GM23248 (cell line): ENCODE results near the gene P2RY8. TPM values are rescaled to one million over a fixed set of nuclear protein-coding genes. Genes with fewer than 3 reads are reported as not detected.
"Not testable (repeated sequence)": the region's sequence is repeated elsewhere in the genome, so short reads cannot be mapped to it uniquely, and the experiment has no call there.

ENCODE experiments used
- DNase-seq: peaks from one replicate; pipeline ENCODE4 v3.0.0-alpha.2; 2015
- H2AFZ ChIP-seq: fragments of 200-600 bp; sonication (generic); 2 replicates; pipeline ENCODE4 v1.6.1; 2016; ENCODE audit warnings: antibody characterized with exemption
- H3F3A ChIP-seq: fragments of 200-600 bp; sonication (generic); 2 replicates; pipeline ENCODE4 v1.6.1; 2016; ENCODE audit warnings: mild to moderate bottlenecking, antibody characterized with exemption, mixed run types; ENCODE audit not compliant: insufficient read depth
- H3K27ac ChIP-seq: fragments of 200-600 bp; sonication (generic); 2 replicates; pipeline ENCODE4 v1.5.1; 2016; ENCODE audit warnings: mild to moderate bottlenecking
- H3K27me3 ChIP-seq: fragments of 200-600 bp; sonication (generic); replicated peaks from 2 replicates; pipeline ENCODE4 v1.6.1; 2016; ENCODE audit warnings: mild to moderate bottlenecking; ENCODE audit not compliant: insufficient read depth
- H3K36me3 ChIP-seq: fragments of 200-600 bp; sonication (generic); 2 replicates; pipeline ENCODE4 v1.6.1; 2016; ENCODE audit warnings: low read depth, mild to moderate bottlenecking
- H3K4me1 ChIP-seq: fragments of 200-600 bp; sonication (generic); 2 replicates; pipeline ENCODE4 v1.6.1; 2016; ENCODE audit warnings: mild to moderate bottlenecking; ENCODE audit not compliant: insufficient read depth
- H3K4me2 ChIP-seq: fragments of 200-600 bp; sonication (generic); one replicate; pipeline ENCODE4 v1.6.1; 2016; ENCODE audit warnings: mild to moderate bottlenecking; ENCODE audit not compliant: unreplicated experiment
- H3K4me3 ChIP-seq: fragments of 200-600 bp; sonication (generic); 2 replicates; pipeline ENCODE4 v1.5.1; 2016; ENCODE audit warnings: mild to moderate bottlenecking
- H3K79me2 ChIP-seq: fragments of 200-600 bp; sonication (generic); 2 replicates; pipeline ENCODE4 v1.6.1; 2016; ENCODE audit warnings: mild to moderate bottlenecking; ENCODE audit not compliant: insufficient read depth
- H3K9ac ChIP-seq: fragments of 200-600 bp; sonication (generic); 2 replicates; pipeline ENCODE4 v1.6.1; 2016; ENCODE audit warnings: mild to moderate bottlenecking
- H3K9me2 ChIP-seq: fragments of 200-600 bp; sonication (generic); 2 replicates; pipeline ENCODE4 v1.6.1; 2016; ENCODE audit warnings: mixed run types, mild to moderate bottlenecking, moderate library complexity; ENCODE audit not compliant: insufficient read depth
- H3K9me3 ChIP-seq: fragments of 200-600 bp; sonication (generic); one replicate; pipeline ENCODE4 v1.6.1; 2017; ENCODE audit warnings: low read depth
- H4K20me1 ChIP-seq: fragments of 200-600 bp; sonication (generic); 2 replicates; pipeline ENCODE4 v1.6.0; 2016; ENCODE audit not compliant: insufficient read depth
- EZH2 ChIP-seq: fragments of 200-600 bp; sonication (generic); IDR thresholded peaks from 2 replicates; pipeline ENCODE4 v1.6.1; 2018; ENCODE audit warnings: antibody characterized with exemption, mild to moderate bottlenecking; ENCODE audit not compliant: insufficient read depth, poor library complexity, severe bottlenecking
- EZH2phosphoT487 ChIP-seq: fragments of 200-600 bp; sonication (generic); IDR thresholded peaks from 2 replicates; pipeline ENCODE4 v1.6.1; 2018; ENCODE audit warnings: antibody characterized with exemption, moderate library complexity, mild to moderate bottlenecking, low read depth; ENCODE audit not compliant: insufficient read depth
- WGBS, 2 experiments: methylation state at CpG; one replicate each; pipeline ENCODE4 v1.1.6; 2015 to 2017; ENCODE audit warnings: low lambda C conversion rate in 2 of 2, low coverage in 1 of 2; ENCODE audit errors: missing lambda C conversion rate in 2 of 2; 5-methylcytosine and 5-hydroxymethylcytosine counted together
- in situ Hi-C: fragments of 300-500 bp; cut with MboI; formaldehyde crosslinking; loops from 2 replicates; pipeline ENCODE4 v1.15.0; 2020
- polyA plus RNA-seq: library from polyadenylated mRNA; unstranded; fragments of >200 nt; fragmentation: Nextera tagmentation; extraction: Ambion mirVana; gene quantifications from 2 replicates; pipeline ENCODE4 v1.2.1, GENCODE V29; 2016
- total RNA-seq: library from RNA; depleted of rRNA; stranded (reverse); fragments of >200 nt; shearing (Covaris generic); gene quantifications from 2 replicates; pipeline ENCODE4 v1.2.3, GENCODE V29; 2014

P2RY8 gene
- total and polyA plus RNA-seq, 2 experiments from 2014 or later, result not detected

DNA sequence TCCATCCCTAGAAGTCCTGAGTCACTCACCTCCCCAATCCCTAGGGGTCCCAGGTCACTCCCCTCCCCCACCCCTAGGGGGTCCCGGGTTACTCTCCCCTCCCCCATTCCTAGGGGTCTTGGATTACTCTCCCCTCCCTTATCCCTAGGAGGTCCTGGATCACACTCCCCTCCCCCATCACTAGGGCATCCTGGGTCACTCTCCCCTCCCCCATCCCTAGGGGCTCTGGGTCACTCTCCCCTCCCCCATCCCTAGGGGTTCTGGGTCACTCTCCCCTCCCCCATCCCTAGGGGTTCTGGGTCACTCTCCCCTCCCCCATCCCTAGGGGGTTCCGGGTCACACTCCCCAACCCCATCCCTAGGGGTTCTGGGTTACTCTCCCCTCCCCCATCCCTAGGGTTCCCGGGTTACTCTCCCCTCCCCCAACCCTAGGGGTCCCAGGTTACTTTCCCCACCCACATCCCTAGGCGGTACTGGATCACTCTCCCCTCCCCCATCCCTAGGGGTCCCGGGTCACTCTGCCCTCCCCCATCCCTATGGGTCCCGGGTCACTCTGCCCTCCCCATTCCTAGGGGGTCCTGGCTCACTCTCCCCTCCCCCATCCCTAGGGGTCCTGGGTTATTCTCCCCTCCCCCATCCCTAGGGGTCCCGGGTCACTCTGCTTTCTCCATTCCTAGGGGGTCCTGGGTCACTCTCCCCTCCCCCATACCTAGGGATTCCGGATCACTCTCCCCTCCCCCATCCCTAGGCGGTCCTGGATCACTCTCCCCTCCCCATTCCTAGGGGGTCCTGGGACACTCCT is 86.4 kb downstream of the P2RY8 start:
- H3K27ac ChIP-seq, result no peak overlapping the region
- peaks cover 67% of the 10 kb centered on the region for H3K79me2 ChIP-seq
- no peak overlapping the region for H2AFZ ChIP-seq
- H3F3A ChIP-seq, result no peaks in the 10 kb centered on the region
- in situ Hi-C loops, result loop anchor here (10.0 kb wide), 1 partner anchor 1154 kb away; no protein-coding TSS in a partner anchor
- no peak overlapping the region for H3K9ac ChIP-seq
- TF ChIP-seq EZH2phosphoT487 (no peak), EZH2 (no peak)
- H3K9me3 ChIP-seq, result no peaks in the 10 kb centered on the region
- H4K20me1 ChIP-seq, result no peaks in the 10 kb centered on the region
- 76% methylated on average over 9 of the region's 9 CpGs; no CpG with 5 or more reads in 1 of the 2 experiments for WGBS, 2 experiments
- no peak overlapping the region for H3K4me2 ChIP-seq
- no peak for DNase-seq
- H3K4me1 ChIP-seq, result no peaks in the 10 kb centered on the region
- no peak overlapping the region for H3K4me3 ChIP-seq
- H3K9me2 ChIP-seq, result no peaks in the 10 kb centered on the region
- H3K36me3 ChIP-seq, result no peaks in the 10 kb centered on the region
- H3K27me3 ChIP-seq, result no peaks in the 10 kb centered on the region

- Histone ChIP-seq H3K79me2 (peaks cover 67% of the 10 kb centered on the region), H3K36me3 (no peaks in the 10 kb centered on the region), H3K9ac (no peak overlapping the region), H3K4me3 (no peak overlapping the region), H3K27ac (no peak overlapping the region), H3F3A (no peaks in the 10 kb centered on the region), H3K9me2 (no peaks in the 10 kb centered on the region), H2AFZ (no peak overlapping the region), H3K9me3 (no peaks in the 10 kb centered on the region), H3K4me2 (no peak overlapping the region), H3K4me1 (no peaks in the 10 kb centered on the region), H3K27me3 (no peaks in the 10 kb centered on the region), H4K20me1 (no peaks in the 10 kb centered on the region)
- in situ Hi-C loops, result loop anchor here (10.0 kb wide), 1 partner anchor 1155 kb away; no protein-coding TSS in a partner anchor
- TF ChIP-seq EZH2phosphoT487, result no peak
- TF ChIP-seq EZH2, result no peak
- DNase-seq, result no peak
- 95 to 98% methylated on average over 2 of the region's 2 CpGs for WGBS, 2 experiments
These were observed 87.2 kb downstream of the P2RY8 start for GRCh38 chrX:1449823-1450149.

GRCh38 chrX:1449036-1449822 is 87.8 kb downstream of the P2RY8 start:
- H3F3A ChIP-seq, result no peaks in the 10 kb centered on the region
- H3K27me3 ChIP-seq, result no peaks in the 10 kb centered on the region
- no peaks in the 10 kb centered on the region for H3K9me3 ChIP-seq
- in situ Hi-C loops, result no loop called here
- H3K4me3 ChIP-seq, result no peak overlapping the region
- H3K36me3 ChIP-seq, result no peaks in the 10 kb centered on the region
- H3K79me2 ChIP-seq, result peaks cover 70% of the 10 kb centered on the region
- H3K9me2 ChIP-seq, result no peaks in the 10 kb centered on the region
- DNase-seq, result no peak
- no peak overlapping the region for H2AFZ ChIP-seq
- H3K4me1 ChIP-seq, result no peaks in the 10 kb centered on the region
- 91 to 93% methylated on average over 9 of the region's 9 CpGs for WGBS, 2 experiments
- H4K20me1 ChIP-seq, result no peaks in the 10 kb centered on the region
- no peak overlapping the region for H3K27ac ChIP-seq
- H3K4me2 ChIP-seq, result no peak overlapping the region
- TF ChIP-seq EZH2, result no peak
- TF ChIP-seq EZH2phosphoT487, result no peak
- no peak overlapping the region for H3K9ac ChIP-seq

DNA sequence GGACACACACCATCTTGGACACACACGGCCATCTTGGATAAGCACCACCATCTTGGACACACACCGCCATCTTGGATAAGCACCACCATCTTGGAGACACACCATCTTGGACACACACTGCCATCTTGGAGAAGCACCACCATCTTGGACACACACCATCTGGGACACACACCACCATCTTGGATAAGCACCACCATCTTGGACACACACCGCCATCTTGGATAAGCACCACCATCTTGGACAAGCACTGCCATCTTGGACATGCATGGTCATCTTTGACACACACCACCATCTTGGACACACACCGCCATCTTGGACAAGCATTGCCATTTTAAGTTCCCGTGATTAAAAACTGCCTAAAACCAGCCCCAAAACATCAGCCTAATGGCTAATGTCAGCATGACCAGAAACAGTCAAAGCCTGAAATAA is 88.4 kb downstream of the P2RY8 start:
- H3K27ac ChIP-seq, H3K4me2 ChIP-seq, H3K9me2 ChIP-seq, H2AFZ ChIP-seq, H4K20me1 ChIP-seq, H3K9me3 ChIP-seq, H3K36me3 ChIP-seq, DNase-seq, H3K4me1 ChIP-seq, H3K9ac ChIP-seq, H3F3A ChIP-seq, in situ Hi-C loops, H3K4me3 ChIP-seq, H3K27me3 ChIP-seq: not testable (repeated sequence)
- peaks cover 76% of the 10 kb centered on the region for H3K79me2 ChIP-seq
- 99% methylated on average over 5 of the region's 5 CpGs for WGBS, 2 experiments

GRCh38 chrX:1447969-1448572 is 88.9 kb downstream of the P2RY8 start:
- in situ Hi-C loops, DNase-seq, H3K9me2 ChIP-seq, H3K4me2 ChIP-seq, H3K9ac ChIP-seq, H3K4me1 ChIP-seq, H3K4me3 ChIP-seq, H3K36me3 ChIP-seq, H3K9me3 ChIP-seq, H3K27ac ChIP-seq, H2AFZ ChIP-seq, H4K20me1 ChIP-seq, H3K27me3 ChIP-seq, H3F3A ChIP-seq: not testable (repeated sequence)
- 96 to 100% methylated on average over 5 to 8 of the region's 8 CpGs for WGBS, 2 experiments
- H3K79me2 ChIP-seq, result peaks cover 76% of the 10 kb centered on the region

DNA sequence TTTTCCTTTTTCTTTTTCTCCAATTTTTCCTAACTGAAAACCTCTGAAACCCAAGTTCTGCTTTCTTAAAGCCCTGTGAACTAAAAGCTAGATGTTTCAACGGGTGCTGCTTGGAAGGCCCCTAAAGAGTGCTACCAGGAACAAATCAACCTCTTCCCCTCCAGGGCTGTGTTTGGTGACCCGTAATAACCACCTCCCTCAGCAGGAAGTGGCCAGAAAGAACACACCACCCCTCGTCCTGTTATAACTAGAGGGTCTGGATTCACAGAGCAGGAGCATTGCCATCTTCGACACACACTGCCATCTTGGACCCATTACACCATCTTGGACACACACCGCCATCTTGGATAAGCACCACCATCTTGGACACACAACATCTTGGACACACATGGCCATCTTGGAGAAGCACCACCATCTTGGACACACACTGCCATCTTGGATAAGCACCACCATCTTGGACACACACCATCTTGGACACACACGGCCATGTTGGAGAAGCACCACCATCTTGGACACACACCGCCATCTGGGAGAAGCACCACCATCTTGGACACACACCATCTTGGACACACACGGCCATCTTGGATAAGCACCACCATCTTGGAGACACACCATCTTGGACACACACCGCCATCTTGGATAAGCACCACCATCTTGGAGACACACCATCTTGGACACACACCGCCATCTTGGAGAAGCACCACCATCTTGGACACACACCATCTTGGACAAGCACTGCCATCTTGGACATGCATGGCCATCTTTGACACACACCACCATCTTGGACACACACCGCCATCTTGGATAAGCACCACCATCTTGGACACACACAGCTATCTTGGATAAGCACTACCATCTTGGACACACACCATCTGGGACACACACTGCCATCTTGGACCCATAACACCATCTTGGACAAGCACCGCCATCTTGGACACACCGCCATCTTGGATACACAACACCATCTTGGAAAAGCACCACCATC is 89.7 kb downstream of the P2RY8 start:
- 88 to 91% methylated on average over 13 of the region's 13 CpGs for WGBS, 2 experiments
- H3K79me2 ChIP-seq, result peaks cover 72% of the 10 kb centered on the region

More for the DNA sequence above, 89.7 kb downstream of the P2RY8 start:
- H4K20me1 ChIP-seq, H3K9me2 ChIP-seq, H3K9me3 ChIP-seq, H2AFZ ChIP-seq, H3F3A ChIP-seq, H3K27me3 ChIP-seq, H3K4me1 ChIP-seq, DNase-seq, H3K4me2 ChIP-seq, H3K9ac ChIP-seq, H3K27ac ChIP-seq, in situ Hi-C loops, H3K4me3 ChIP-seq, H3K36me3 ChIP-seq: not testable (repeated sequence)
